GM19193 (cell line): ENCODE measurements around the gene CDK5RAP2.

Source experiments
- POLR2A ChIP-seq: IDR thresholded peaks from 4 replicates; pipeline ENCODE4 v1.6.1; 2011; ENCODE audit not compliant: insufficient read depth, insufficient read length; ENCODE audit errors: extremely low read depth

Gene CDK5RAP2

DNA sequence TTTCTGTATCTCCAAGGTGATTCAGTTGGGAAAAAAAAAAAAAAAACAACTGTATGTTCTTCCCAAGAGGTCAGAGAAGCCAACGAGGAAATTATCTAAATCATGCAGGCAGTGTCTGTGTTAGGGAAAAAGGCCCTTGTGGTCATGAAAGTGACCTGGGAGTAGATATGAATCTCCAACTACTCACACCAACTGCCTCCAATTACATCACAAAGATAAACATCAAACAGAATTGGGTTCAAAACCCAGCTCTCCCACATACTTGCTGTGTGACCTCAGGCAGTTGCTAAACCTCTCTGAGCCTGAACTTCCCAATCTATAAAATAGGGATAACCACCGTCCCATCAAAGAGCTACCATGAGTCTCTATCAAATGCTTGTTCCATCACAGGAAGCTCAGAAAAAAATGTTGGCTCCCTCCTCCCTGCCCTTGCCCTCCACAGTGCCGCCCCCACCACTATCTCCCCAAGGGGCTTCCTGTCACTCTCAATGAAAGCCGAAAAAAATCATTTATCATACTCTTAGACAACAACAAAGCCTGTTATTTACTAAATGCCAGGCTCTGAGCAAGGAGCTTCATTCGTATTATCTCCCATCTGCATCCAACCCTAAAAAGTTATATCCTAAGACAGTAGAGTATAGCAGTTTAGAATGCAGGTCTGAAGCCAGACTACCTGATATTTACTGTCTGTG, 42.9 kb downstream of the CDK5RAP2 start:
- no peak for TF ChIP-seq POLR2A

DNA sequence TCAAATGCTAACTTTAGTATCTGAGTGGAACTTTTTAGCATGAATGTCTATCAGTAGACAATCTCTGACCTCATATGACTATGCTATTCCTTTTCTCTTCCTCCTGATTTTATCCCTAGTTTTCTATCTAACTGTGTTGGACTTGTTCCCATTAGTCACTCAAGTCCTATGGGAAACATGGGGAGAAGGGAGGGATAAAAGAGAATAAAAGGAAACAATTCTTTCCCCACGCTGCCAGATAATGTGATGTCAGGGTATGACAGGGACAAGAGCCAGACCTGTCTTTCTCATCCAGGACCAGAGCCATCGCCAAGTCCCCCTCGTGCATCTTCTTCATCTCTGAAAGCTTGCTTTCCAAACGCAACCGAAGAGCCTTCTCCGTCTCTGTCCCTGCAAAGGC, 43.9 kb downstream of the CDK5RAP2 start:
- no peak for TF ChIP-seq POLR2A

DNA sequence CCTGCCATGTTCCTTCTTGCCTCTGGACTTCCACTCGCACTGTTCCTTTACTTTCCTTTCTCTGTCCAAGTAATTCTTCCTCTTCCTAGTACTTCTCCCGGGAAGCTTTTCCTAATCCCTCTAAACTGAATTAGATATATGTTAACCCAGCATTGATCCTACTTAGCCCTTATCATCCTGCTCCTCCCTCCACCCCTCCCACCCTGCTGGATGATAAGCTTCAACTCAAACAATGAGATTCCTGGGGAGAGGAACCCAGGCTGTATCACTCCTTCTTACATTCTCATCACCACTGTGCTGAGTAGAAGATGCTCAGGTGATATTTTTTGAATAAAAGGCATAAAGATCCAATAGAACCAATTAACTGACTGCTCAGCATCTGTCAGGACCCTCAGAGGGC, 45.7 kb downstream of the CDK5RAP2 start:
- TF ChIP-seq POLR2A = no peak

DNA sequence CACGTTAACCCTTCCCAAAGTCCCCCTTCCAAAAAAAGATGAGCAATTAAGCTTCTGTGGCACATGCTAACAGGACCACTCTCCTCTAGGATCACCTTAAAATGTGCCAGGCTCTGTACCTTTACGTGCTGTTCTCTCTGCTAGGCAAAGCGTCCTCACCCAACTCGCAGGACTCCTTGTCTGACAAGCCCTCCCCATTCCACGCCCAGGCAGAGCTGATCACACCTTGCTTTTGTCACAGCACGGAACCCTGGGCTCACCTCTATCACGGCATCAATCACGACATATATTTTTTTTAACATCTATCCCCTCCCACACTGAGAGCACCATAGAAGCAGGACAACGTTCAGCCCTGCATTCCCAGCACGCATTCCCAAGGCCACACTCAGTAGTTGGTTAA, 47.1 kb downstream of the CDK5RAP2 start:
- TF ChIP-seq POLR2A = no peak

DNA sequence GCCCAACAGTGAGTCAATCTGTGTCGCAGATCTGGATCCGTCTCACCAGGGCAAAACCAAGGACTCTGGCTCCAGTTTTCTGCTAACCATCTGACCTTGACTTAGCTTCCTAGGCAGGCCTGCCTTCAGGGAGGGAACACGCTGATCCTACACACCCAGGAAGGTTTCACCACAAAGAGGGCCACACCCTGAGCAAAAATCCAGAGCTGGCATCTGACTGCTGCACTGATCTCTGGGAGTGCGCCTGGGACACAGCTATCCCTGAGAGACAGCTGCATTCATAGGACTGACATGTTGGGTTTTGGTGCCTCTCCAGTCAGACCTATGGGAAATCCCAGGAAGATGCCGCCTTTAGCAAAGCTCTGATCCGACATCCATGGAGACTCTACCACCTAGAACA, 47.5 kb downstream of the CDK5RAP2 start:
- TF ChIP-seq POLR2A = no peak

DNA sequence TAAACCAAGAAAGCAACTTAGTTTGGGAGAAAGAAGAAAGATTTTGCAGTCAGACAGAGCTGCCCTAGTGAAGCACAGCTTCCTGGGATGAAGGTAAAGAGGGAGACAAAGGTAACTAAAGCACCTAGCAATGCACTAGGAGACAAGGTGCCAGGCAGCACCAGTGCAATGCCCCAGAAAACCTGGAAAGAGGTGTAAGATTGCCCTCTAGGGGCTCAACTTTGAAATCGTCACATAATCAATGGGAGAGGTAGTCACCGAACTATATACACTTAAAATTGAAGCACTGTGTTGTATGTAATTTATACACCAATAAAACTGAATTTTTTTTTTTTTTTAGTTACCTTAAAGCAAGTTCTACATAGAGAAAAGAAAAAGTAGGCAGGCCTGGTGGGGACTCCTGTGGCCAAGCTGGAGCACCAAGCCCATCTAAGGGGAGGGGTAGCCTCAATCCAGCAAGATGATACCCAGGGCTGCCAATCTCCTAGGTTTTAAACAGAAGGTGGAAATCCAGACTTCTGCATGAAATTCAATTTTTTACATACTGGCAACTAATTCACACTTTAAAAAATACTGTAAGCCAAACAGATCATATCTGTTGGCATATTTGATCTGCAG, 48.2 kb downstream of the CDK5RAP2 start:
- TF ChIP-seq POLR2A = no peak

DNA sequence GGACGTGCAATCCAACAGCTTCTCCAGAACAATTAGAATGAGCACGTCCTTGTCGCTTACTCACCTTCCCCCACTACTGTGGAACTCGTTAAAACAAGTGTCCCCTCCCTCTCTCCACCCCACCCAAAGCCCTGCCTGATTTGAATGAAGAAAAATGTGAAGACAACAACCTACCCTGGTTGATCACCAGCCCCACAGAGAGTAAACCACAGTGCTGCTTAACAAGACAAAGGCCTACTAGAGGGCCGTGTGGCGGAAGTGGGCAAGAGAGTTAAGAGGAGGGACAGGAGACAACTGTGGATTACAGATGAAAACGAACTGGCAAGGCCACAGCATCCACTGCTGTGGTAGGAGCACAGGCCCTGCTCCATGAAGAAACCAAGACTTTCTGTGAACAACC, 51.1 kb downstream of the CDK5RAP2 start:
- no peak for TF ChIP-seq POLR2A

DNA sequence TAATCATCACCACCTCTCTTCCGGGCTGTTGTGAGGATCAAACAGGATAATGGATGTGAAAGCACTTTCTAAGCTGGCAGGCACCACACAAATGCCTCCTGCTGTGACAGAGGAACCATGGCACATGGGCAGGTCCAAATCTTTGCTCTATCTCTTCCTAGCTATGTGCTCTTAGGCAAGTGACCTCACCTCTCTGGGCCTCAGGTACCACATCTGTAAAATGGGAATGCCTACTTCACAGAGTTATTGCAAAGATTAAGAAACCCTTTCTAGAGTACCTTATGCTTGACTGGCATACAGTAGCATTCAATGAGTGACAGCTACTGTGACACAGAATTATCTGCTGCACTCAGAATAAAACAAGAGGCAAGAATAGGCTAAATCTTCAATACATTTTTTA, 51.6 kb downstream of the CDK5RAP2 start:
- TF ChIP-seq POLR2A = no peak

DNA sequence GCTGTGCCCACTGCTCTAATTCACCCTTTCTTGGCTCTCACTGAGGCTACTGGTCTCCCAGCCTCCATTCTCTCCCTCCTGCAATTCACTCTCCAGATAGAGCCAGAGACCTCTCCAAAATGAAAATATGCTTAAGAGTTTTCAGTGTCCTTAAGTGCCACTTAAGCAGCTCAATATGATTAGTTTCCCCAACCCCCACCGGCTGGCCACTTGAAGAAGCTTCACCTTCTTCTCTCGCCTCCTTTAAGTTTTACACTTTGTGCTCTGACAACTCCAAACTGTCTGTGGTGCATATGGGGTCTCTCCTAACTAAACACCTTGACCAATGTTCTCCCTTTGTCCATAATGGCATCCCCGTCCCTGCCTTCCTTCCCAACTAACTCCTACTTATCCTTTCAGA, 53.4 kb downstream of the CDK5RAP2 start:
- no peak for TF ChIP-seq POLR2A

DNA sequence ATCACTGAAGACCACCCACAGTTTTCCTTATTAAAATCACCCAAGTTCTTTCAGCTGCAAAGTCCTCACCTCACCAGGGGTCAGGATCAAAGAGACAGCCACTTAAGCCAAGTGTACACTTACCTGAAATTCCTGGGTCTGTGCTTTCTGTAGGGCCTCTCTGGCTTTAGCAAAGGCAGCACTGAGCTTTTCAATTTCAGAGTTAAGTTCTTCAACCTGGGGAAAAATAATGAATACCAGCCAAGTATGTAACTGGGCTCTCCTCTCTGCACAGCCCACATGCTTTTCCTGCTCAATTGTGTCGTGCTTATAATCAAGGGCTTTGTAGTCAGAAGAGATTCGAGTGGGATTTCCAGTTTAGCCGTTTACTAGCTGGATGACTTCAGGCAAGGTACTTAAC, 55.1 kb downstream of the CDK5RAP2 start:
- no peak for TF ChIP-seq POLR2A

DNA sequence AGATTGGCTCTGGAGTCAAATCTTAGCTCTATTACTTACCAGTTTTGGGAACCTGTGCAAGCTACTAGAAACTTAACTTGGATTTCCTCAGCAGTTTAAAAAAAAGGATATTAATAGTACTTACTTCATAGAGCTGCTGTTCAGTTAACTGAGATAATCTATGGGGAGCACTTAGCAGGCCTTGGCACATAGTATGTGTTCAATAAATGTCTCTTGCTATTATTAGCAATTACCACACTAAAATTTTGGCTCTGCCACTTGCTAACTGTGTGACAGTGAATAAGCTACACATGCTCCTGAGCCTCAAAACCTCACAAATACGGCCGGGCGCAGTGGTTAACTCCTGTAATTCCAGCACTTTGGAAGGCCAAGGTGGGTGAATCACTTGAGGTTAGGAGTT, 55.9 kb downstream of the CDK5RAP2 start:
- TF ChIP-seq POLR2A = no peak

DNA sequence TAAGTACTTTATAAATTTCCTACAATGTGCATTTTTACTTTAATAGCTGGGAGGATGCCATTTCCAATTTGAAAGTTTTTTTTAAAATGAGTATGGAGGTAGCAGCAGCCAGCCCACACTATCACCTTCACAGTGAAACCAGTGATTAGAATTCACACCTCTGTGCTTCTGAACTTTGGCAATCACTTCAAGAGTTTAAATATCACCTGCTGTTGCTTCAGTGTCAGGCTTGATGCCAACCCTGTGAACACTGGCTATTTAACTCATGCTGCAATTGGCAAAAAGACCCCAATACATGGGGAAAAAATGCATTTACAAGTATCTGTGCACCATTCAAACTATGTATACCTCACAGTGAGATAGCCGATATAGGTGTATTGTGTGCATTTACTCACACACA, 57.4 kb downstream of the CDK5RAP2 start:
- TF ChIP-seq POLR2A = no peak

DNA sequence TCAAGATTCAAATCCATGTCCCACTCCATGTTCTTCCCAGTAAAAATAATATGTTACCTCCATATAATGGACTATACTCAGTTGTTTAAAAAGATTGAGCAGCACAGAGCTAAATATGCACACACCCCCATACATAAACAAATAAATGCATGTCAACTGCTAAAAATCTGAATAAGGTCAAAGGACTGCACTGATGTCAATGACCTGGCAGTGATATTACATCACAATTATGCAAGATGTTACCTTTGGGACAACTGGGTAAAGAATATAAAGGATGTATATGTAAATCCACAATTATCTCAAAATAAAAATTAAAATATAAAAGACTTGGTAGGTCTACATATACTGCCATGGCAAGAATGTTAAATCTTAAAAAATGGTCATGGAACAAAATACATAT, 57.9 kb downstream of the CDK5RAP2 start:
- TF ChIP-seq POLR2A = no peak

DNA sequence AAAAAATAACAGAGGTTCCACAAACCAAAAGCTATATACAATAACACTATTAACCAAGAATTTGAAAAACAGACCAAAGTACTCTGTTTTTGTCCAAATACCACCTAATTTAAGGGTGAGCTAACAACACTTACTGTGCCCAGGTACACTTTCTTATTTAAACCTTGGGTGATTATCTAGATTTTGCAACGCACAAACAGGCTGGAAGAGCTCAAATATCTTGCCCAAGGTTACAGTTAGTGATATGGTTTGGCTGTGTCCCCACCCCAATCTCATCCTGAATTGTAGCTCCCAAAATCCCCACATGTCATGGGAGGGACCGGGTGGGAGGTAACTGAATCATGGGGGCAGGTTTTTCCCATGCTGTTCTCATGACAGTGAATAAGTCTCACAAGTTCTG, 58.9 kb downstream of the CDK5RAP2 start:
- no peak for TF ChIP-seq POLR2A

DNA sequence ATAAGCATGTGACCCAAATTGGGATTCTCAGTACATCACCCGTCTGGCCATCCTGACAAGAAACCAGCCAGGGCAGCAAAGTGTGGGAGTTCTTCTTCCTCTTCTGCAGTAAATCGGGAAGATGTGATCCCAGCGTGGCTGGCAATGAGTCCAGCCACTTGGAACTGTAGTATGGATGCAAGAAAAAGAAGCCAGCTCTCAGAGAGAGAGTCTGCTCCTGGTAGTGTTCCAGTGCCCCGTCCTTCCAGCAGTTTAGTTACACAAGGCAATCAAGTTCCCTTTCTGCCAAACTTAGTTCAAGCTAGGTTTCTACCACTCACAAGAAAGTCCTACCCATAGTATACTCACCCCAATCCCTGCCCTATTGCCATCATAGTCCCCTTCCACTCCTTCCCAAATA, 65.6 kb downstream of the CDK5RAP2 start:
- no peak for TF ChIP-seq POLR2A

DNA sequence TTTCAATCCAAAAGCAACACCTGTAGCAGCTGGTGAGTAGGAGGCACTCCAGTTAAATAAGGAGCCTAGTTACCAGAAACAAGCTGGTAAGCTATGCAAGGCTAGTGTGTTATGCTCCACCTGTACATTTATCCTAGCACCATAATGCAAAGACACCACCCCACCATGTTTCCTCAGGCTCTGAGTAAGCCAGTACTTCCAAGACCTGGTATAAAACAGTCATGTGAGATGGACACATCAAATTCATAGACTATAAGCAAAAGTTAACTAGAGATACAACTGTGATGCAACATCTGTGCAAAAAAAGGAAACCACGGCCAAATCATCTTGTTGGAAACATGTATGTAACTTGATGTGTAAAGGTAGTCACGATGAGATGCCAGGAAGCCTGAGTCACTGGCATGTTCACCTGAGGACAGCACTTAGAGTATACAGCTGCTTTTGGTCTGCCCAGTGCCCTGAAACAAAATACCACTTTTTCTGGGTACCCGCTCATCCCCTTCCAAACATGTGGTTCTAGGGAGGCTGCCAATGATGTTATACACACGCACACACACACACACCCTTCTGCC, 66.1 kb downstream of the CDK5RAP2 start:
- no peak for TF ChIP-seq POLR2A
